HG03039 (cell line): ENCODE measurements around the gene C8B.

Experiments
- ATAC-seq: cut with Tn5 transposase; IDR thresholded peaks from one replicate; pipeline ENCODE4 v1.9.1; 2021; ENCODE audit warnings: mild to moderate bottlenecking, moderate library complexity; ENCODE audit not compliant: unreplicated experiment

C8B gene

GRCh38 chr1:56965916-56966697 is at the start of gene C8B:
C8B (minus strand) TSS chr1:56966015; CDS start chr1:56965948, 67 bp downstream.
- no peak for ATAC-seq

DNA sequence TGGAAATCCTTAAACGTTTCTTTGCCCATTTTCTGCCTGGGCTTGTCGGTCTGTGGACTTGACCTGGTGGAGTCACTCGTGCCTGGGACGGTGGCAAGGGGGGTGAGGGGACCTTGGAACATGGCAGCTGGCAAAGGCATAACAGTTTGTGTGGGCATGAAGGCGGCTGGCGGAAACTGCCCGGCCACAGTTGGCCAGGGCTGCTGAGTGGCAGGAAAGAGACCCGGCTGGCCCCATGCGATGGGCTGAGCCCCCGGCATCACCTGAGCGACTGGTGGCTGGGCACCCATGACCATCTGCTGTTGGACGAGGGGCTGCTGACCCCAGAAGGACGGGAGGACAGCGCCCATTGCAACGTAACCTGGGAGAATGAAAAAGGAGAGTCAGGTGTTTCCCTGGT is 49.3 kb upstream of the C8B start:
- ATAC-seq: no peak

DNA sequence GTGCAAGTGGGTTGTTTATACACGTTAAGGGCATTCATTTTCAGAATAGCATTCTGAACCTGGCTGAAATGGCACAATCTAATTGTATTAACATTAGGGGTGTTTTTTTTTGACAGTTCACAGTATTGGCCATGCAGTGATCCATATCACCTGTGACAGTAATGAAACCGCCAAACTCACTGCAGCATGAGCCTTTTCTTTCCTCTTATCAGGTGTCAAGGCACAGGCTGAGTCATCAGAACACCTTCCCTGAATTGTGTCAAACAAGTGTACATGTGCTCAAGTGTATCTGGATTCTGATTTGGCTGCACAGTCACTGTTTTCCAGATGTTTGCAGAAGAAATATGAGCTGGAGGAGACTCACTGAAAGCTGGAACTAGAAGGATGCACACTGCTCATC is 47.7 kb upstream of the C8B start:
- no peak for ATAC-seq

- ATAC-seq: no peak
Measured at GRCh38 chr1:57012315-57012714, 46.5 kb upstream of the C8B start.

DNA sequence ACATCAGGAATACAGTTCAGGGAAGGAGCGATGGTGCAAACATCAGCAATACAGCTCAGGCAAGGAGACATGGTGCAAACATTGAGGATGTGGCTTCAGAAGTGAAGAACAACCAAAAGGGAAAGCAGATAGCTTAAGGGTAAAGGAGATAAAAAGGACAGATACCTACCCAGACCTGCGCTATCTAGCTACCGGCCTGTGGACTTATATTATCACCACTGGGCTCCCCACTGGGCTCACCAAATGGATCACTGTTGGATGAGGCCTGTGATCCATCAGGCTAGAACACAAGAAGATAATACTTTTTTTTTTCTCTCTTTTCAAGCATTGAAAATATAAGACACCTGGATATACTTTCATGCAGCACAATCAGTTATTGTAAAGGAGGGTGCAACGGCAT is 44.7 kb upstream of the C8B start:
- ATAC-seq: no peak

DNA sequence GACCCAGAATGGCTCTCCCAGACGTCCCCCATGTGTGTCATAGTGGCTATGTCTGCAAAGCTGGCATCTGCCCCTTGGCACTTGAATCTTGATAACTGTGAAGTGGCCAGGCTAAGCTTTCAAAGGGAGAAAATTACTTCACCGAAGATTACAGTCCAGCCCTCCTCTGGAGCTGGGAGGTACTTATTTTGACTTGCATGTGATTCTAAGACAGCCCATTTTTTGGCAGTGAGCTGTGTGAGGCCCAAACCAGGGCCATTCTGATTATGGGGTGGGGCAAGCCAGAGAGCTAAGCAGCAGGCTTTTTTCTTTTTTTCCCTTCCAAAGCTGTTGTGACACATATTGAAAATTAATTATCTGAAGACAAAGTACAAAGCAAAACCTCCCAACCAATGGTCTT is 42.1 kb upstream of the C8B start:
- ATAC-seq: no peak

DNA sequence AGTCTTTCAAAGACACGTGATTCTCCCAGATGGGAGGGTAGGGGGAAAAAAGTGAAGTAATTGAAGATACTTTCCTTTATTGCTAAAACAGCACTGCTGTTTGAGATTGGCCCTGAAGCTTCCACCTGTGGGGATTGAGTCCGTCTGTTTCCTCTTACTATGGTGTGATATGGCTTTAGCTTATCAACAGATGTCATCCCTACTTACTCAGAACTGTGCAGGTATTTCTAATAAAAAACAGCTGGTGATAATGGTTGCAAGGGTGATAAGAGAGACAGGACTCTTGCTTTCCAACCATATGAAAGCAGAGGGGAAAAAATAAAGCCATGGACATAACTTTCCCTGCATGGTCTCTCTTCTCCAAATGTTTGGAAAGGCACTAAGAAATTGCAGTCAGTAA is 41.7 kb upstream of the C8B start:
- ATAC-seq: no peak

GRCh38 chr1:57003398-57004139 is 37.8 kb upstream of the C8B start:
- no peak for ATAC-seq

- no peak for ATAC-seq
Measured at GRCh38 chr1:56995414-56996100, 29.7 kb upstream of the C8B start.

- ATAC-seq: no peak
Measured at GRCh38 chr1:56993475-56993874, 27.7 kb upstream of the C8B start.

- ATAC-seq: no peak
Measured at GRCh38 chr1:56992318-56993125, 26.7 kb upstream of the C8B start.

DNA sequence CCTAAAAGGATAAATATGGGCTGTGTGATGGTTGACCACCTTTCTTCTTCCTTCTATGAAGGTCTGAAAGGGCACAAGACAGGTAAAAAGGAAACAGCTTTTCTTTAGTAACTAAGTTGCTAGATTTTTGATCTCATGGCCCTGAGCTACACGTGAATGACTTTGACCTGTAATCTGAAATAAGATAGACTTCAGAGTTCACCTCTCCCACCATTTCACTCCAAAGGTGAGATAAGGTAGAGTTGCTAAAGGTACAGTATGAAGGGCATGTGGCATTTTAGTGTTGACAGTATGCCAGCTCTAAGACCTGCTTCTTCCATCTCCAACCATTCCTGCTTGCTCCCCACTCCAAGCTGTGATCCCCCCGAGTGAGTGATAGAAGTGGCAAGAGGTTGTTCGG is 25.8 kb upstream of the C8B start:
- no peak for ATAC-seq

GRCh38 chr1:56986397-56986796 is 20.6 kb upstream of the C8B start:
- no peak for ATAC-seq

- no peak for ATAC-seq
Measured at GRCh38 chr1:56985857-56986256, 20.0 kb upstream of the C8B start.

GRCh38 chr1:56983484-56983883 is 17.7 kb upstream of the C8B start:
- ATAC-seq: no peak

DNA sequence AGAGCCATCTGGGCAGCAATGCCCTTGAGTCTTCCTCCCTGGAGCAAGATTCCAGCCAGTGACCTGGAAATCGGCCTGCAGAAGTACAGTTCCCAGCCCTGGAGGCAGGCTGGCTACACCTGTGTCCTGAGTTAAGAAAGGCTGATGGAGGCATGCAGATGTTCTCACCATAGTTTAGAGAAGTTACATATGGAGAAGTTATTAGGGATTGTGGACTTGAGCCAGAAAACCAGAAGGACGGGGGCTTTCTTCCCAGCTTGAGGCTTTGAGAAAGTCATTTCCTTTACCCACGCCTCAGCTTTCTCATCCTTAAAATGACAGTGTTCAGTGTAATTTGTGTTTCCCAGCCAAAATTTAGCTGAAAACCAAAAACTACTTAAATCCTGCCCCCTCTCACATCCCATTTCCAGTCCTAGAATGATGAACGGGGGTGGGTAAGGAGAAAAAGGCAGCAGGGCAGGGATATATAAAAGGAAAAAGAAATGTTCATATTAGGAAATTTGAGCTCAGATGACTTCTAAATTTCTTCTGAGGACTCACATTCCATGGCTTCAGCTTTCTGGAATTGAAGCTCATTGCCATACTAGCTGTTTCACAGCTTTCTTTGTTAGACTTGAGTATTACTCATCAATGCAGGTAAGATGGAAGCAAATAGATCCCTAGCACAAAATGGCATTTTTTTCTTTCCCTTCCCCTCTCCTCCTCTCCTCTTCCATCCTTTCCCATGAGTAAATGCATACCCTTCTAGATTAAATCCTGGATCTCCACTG is 14.4 kb upstream of the C8B start:
- no peak for ATAC-seq

DNA sequence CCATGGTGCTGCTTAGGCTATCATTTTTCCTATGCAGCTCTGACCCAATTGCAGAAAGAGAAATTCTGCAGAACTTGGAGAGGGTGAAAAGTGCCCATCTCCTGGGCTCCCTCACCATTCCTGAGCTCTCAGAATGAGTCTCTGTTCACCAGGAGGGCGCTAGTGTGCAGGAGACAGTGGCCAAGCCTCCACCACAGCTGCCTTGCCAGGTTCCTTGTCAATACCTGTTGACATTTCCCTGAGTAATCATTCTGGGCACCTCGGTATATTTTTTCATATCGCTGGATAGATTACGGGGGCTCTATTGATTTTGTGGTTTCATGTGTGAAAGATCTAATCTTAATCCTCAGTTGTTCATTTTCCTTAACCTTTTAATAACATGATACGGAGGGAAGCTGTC is 13.0 kb upstream of the C8B start:
- no peak for ATAC-seq

DNA sequence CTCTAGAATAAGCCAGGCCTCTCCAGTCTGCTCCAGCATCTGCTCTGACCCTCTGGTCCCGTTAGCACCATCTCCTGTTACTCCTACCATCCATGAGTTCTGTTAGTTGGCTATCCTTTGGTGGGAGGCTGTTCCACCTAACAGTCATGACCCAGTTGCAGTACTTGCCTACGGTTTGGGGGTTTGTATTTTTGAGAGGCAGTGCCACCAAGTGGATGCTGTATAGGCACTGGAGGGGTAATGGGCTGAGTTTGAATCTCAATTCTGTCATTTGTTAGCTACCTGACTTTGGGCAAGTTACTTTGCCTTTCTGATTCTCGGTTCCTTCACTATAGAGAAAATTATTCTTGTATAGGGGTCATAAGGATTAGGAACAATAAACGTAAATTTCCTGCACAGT is 12.1 kb upstream of the C8B start:
- no peak for ATAC-seq

DNA sequence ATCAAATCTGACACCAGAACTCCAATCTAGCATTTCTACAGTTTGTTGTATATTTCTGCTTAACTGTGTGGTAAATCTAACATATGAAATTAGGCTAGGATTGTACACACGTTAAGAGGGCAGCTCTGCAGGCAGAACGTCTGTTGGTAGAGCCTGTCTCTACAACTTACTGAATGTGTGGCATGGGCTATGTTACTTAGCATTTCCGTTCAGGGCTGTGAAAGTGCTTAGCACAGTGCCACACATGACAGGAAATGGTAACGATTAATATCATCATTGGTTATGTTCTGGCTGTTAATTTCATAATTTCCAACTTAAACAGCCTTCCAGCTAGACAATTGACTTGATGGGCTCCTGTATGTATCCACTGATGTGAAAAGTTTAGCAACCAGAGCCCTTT is 9.6 kb upstream of the C8B start:
- ATAC-seq: no peak
